Measurements from ENCODE around the gene HSPA12B. TPM values are rescaled to one million over a fixed set of nuclear protein-coding genes. Genes with fewer than 3 reads are reported as not detected.

The HSPA12B gene
- total RNA-seq, 1 experiment from 2014 or later, result not detected

GRCh38 chr20:3795511-3796468, 63.3 kb downstream of the HSPA12B start, which contains the start of gene CDC25B:
Gene CDC25B, plus strand, starts transcription at chr20:3796310. Its CDS starts 222 bp downstream, at chr20:3796532.
- Histone ChIP-seq H3K4me2 (ENCODE audit: low read depth, low read length, poor library complexity, severe bottlenecking) (peak within 1 kb of the TSS; percentile 89), H3K27me3 (ENCODE audit: low read length) (no peaks in the 10 kb centered on the region), H3K9me2 (replicated peaks; ENCODE audit: insufficient read depth, low read length) (no peaks in the 10 kb centered on the region), H4K20me1 (ENCODE audit: insufficient read depth, low read depth, low read length) (no peaks in the 10 kb centered on the region), H3K4me3 (ENCODE audit: low read length) (peak within 1 kb of the TSS; percentile 78), H3K36me3 (ENCODE audit: insufficient read depth, low read length) (no peaks in the 10 kb centered on the region), H3K27ac (ENCODE audit: low read length) (peak within 1 kb of the TSS; percentile 61), H3K9ac (ENCODE audit: low read length) (peak within 1 kb of the TSS; percentile 81), H2AFZ (ENCODE audit: low read length) (peak within 1 kb of the TSS; percentile 99), H3K9me3 (ENCODE audit: low read length) (no peaks in the 10 kb centered on the region), H3K79me2 (ENCODE audit: low read length) (peaks cover 13% of the 10 kb centered on the region), H3K4me1 (ENCODE audit: low read length) (peaks cover 44% of the 10 kb centered on the region)
- peak; percentile 96 for DNase-seq

- H3K36me3 ChIP-seq (ENCODE audit: insufficient read depth, low read length), result peaks cover 4% of the 10 kb centered on the region; the same call in 1 of the 2 replicates
- H3K4me3 ChIP-seq (ENCODE audit: low read length), result peak overlapping the region; percentile 72
- H3K27me3 ChIP-seq (ENCODE audit: low read length), result no peaks in the 10 kb centered on the region
- DNase-seq, result peak; percentile 59
- H3K79me2 ChIP-seq (ENCODE audit: low read length), result peaks cover 13% of the 10 kb centered on the region
- peaks cover 44% of the 10 kb centered on the region for H3K4me1 ChIP-seq (ENCODE audit: low read length)
- H2AFZ ChIP-seq (ENCODE audit: low read length), result no peak overlapping the region
- H3K9ac ChIP-seq (ENCODE audit: low read length), result peak overlapping the region; percentile 79
- no peak overlapping the region for H3K27ac ChIP-seq (ENCODE audit: low read length)
- peak overlapping the region; percentile 89 for H3K4me2 ChIP-seq (ENCODE audit: low read depth, low read length, poor library complexity, severe bottlenecking)
- no peaks in the 10 kb centered on the region for H3K9me2 ChIP-seq (replicated peaks; ENCODE audit: insufficient read depth, low read length)
- H4K20me1 ChIP-seq (ENCODE audit: insufficient read depth, low read depth, low read length), result no peaks in the 10 kb centered on the region
- no peaks in the 10 kb centered on the region for H3K9me3 ChIP-seq (ENCODE audit: low read length)
Observed at GRCh38 chr20:3796477-3797225, 64.2 kb downstream of the HSPA12B start.

- Histone ChIP-seq H4K20me1 (ENCODE audit: insufficient read depth, low read depth, low read length) (no peaks in the 10 kb centered on the region), H3K36me3 (ENCODE audit: insufficient read depth, low read length) (peaks cover 4% of the 10 kb centered on the region; the same call in 1 of the 2 replicates), H3K9me3 (ENCODE audit: low read length) (no peaks in the 10 kb centered on the region), H3K9ac (ENCODE audit: low read length) (peak overlapping the region; percentile 79), H3K27me3 (ENCODE audit: low read length) (no peaks in the 10 kb centered on the region), H3K9me2 (replicated peaks; ENCODE audit: insufficient read depth, low read length) (no peaks in the 10 kb centered on the region), H3K27ac (ENCODE audit: low read length) (no peak overlapping the region), H3K4me2 (ENCODE audit: low read depth, low read length, poor library complexity, severe bottlenecking) (peak overlapping the region; percentile 89), H3K4me1 (ENCODE audit: low read length) (peaks cover 44% of the 10 kb centered on the region), H3K4me3 (ENCODE audit: low read length) (peak overlapping the region; percentile 72), H2AFZ (ENCODE audit: low read length) (no peak overlapping the region), H3K79me2 (ENCODE audit: low read length) (peaks cover 13% of the 10 kb centered on the region)
- no peak for DNase-seq
Observed at GRCh38 chr20:3797226-3797545, 64.7 kb downstream of the HSPA12B start.

GRCh38 chr20:3797592-3798372, 65.3 kb downstream of the HSPA12B start:
- peak overlapping the region; percentile 16; the same call in 1 of the 2 replicates for H3K9ac ChIP-seq (ENCODE audit: low read length)
- DNase-seq, result no peak
- H2AFZ ChIP-seq (ENCODE audit: low read length), result no peak overlapping the region

GRCh38 chr20:3798373-3798768, 65.9 kb downstream of the HSPA12B start:
- peak overlapping the region; percentile 89 for H3K4me2 ChIP-seq (ENCODE audit: low read depth, low read length, poor library complexity, severe bottlenecking)
- peaks cover 4% of the 10 kb centered on the region; the same call in 1 of the 2 replicates for H3K36me3 ChIP-seq (ENCODE audit: insufficient read depth, low read length)
- no peaks in the 10 kb centered on the region for H3K9me2 ChIP-seq (replicated peaks; ENCODE audit: insufficient read depth, low read length)
- DNase-seq, result no peak
- H3K79me2 ChIP-seq (ENCODE audit: low read length), result peaks cover 13% of the 10 kb centered on the region
- no peak overlapping the region for H3K9ac ChIP-seq (ENCODE audit: low read length)
- no peaks in the 10 kb centered on the region for H3K9me3 ChIP-seq (ENCODE audit: low read length)
- peaks cover 44% of the 10 kb centered on the region for H3K4me1 ChIP-seq (ENCODE audit: low read length)
- H3K27me3 ChIP-seq (ENCODE audit: low read length), result no peaks in the 10 kb centered on the region
- H4K20me1 ChIP-seq (ENCODE audit: insufficient read depth, low read depth, low read length), result no peaks in the 10 kb centered on the region
- H3K27ac ChIP-seq (ENCODE audit: low read length), result no peak overlapping the region
- no peak overlapping the region for H2AFZ ChIP-seq (ENCODE audit: low read length)
- no peak overlapping the region for H3K4me3 ChIP-seq (ENCODE audit: low read length)

More at GRCh38 chr20:3797592-3798372, 65.3 kb downstream of the HSPA12B start:
- H3K36me3 ChIP-seq (ENCODE audit: insufficient read depth, low read length), result peaks cover 4% of the 10 kb centered on the region; the same call in 1 of the 2 replicates
- H3K4me2 ChIP-seq (ENCODE audit: low read depth, low read length, poor library complexity, severe bottlenecking), result peak overlapping the region; percentile 89
- H3K4me3 ChIP-seq (ENCODE audit: low read length), result peak overlapping the region; percentile 72; the same call in 1 of the 2 replicates
- H3K4me1 ChIP-seq (ENCODE audit: low read length), result peaks cover 44% of the 10 kb centered on the region
- H4K20me1 ChIP-seq (ENCODE audit: insufficient read depth, low read depth, low read length), result no peaks in the 10 kb centered on the region
- no peaks in the 10 kb centered on the region for H3K27me3 ChIP-seq (ENCODE audit: low read length)
- peaks cover 13% of the 10 kb centered on the region for H3K79me2 ChIP-seq (ENCODE audit: low read length)
- no peaks in the 10 kb centered on the region for H3K9me2 ChIP-seq (replicated peaks; ENCODE audit: insufficient read depth, low read length)
- no peak overlapping the region for H3K27ac ChIP-seq (ENCODE audit: low read length)
- no peaks in the 10 kb centered on the region for H3K9me3 ChIP-seq (ENCODE audit: low read length)

- Histone ChIP-seq H3K79me2 (ENCODE audit: low read length) (peaks cover 13% of the 10 kb centered on the region), H3K9me2 (replicated peaks; ENCODE audit: insufficient read depth, low read length) (no peaks in the 10 kb centered on the region), H3K4me2 (ENCODE audit: low read depth, low read length, poor library complexity, severe bottlenecking) (no peak overlapping the region), H3K4me3 (ENCODE audit: low read length) (no peak overlapping the region), H2AFZ (ENCODE audit: low read length) (no peak overlapping the region), H3K36me3 (ENCODE audit: insufficient read depth, low read length) (peaks cover 4% of the 10 kb centered on the region; the same call in 1 of the 2 replicates), H3K27ac (ENCODE audit: low read length) (no peak overlapping the region), H3K4me1 (ENCODE audit: low read length) (peaks cover 44% of the 10 kb centered on the region), H3K9ac (ENCODE audit: low read length) (peak overlapping the region; percentile 22; the same call in 1 of the 2 replicates), H3K27me3 (ENCODE audit: low read length) (no peaks in the 10 kb centered on the region), H4K20me1 (ENCODE audit: insufficient read depth, low read depth, low read length) (no peaks in the 10 kb centered on the region), H3K9me3 (ENCODE audit: low read length) (no peaks in the 10 kb centered on the region)
- DNase-seq, result peak; percentile 29
Observed at GRCh38 chr20:3798908-3799248, 66.4 kb downstream of the HSPA12B start.

GRCh38 chr20:3800256-3800877, 67.9 kb downstream of the HSPA12B start:
- H3K79me2 ChIP-seq (ENCODE audit: low read length), result peaks cover 13% of the 10 kb centered on the region
- no peaks in the 10 kb centered on the region for H3K9me3 ChIP-seq (ENCODE audit: low read length)
- peaks cover 4% of the 10 kb centered on the region; the same call in 1 of the 2 replicates for H3K36me3 ChIP-seq (ENCODE audit: insufficient read depth, low read length)
- no peaks in the 10 kb centered on the region for H3K9me2 ChIP-seq (replicated peaks; ENCODE audit: insufficient read depth, low read length)
- H3K4me1 ChIP-seq (ENCODE audit: low read length), result peaks cover 42% of the 10 kb centered on the region
- peak overlapping the region; percentile 24; the same call in 1 of the 2 replicates for H3K9ac ChIP-seq (ENCODE audit: low read length)
- peak overlapping the region; percentile 24; the same call in 1 of the 2 replicates for H3K4me3 ChIP-seq (ENCODE audit: low read length)
- H2AFZ ChIP-seq (ENCODE audit: low read length), result no peak overlapping the region
- peak overlapping the region; percentile 45 for H3K4me2 ChIP-seq (ENCODE audit: low read depth, low read length, poor library complexity, severe bottlenecking)
- no peaks in the 10 kb centered on the region for H3K27me3 ChIP-seq (ENCODE audit: low read length)
- no peak for DNase-seq
- no peaks in the 10 kb centered on the region for H4K20me1 ChIP-seq (ENCODE audit: insufficient read depth, low read depth, low read length)
- H3K27ac ChIP-seq (ENCODE audit: low read length), result no peak overlapping the region
